ENCODE data around the gene ZNF750.

The ZNF750 gene

DNA sequence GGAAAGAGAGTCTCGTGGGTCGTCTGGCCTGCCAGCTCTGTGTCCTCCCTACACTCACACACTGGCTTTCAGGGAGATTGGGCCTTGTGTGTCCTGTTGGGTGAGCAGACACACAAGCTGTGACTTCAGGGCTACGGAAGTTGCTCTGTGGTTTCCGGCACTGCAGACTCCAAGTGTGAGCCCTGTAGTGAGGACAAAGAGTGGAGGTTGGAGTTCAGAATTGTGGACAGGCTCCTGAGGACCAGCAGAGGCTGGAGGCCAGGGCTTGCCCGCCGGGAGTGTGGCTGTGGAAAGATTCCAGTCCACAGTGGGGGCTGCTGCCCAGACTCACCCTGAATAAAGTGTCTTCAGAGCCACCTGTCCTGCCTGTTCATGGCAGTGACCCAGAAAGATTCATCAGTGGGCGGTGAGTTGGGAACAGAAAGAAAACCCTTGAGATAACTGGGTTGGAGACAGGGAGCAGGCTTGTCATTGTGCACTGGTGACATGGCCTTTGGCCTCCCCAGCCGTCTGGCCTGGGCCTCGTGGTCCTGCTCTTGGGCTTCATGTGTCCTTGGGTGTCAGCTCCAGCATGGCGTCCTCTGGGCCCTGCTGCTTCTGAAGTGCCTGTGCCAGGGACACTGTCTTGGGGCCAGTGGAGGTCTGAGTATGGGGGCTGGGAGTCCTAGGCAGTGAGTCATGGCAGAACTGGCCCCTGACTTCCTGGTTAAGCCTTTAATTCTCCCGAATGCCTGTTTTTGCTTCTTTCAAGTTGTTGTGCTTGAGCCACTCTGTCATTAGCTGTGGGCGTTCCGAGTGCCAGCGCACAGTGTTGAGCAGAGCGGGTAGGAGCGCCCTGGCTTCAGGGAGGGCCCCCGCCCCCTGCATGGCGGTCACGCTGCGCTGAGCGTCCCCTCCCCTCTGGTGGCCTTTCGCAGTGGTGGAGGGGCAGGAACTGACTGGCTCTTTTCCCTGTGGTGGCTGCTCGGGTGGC, 19.9 kb upstream of the ZNF750 start:
- TF ChIP-seq, protein P1, sequence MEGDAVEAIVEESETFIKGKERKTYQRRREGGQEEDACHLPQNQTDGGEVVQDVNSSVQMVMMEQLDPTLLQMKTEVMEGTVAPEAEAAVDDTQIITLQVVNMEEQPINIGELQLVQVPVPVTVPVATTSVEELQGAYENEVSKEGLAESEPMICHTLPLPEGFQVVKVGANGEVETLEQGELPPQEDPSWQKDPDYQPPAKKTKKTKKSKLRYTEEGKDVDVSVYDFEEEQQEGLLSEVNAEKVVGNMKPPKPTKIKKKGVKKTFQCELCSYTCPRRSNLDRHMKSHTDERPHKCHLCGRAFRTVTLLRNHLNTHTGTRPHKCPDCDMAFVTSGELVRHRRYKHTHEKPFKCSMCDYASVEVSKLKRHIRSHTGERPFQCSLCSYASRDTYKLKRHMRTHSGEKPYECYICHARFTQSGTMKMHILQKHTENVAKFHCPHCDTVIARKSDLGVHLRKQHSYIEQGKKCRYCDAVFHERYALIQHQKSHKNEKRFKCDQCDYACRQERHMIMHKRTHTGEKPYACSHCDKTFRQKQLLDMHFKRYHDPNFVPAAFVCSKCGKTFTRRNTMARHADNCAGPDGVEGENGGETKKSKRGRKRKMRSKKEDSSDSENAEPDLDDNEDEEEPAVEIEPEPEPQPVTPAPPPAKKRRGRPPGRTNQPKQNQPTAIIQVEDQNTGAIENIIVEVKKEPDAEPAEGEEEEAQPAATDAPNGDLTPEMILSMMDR (IDR thresholded peaks at IDR 0.05; ENCODE audit: control insufficient read depth, insufficient read depth, low read depth, low read length, missing control alignments): no peak
- DNase-seq (ENCODE audit: low read depth): no peak

GRCh38 chr17:82858376-82859126, 18.7 kb upstream of the ZNF750 start:
- H3K4me3 ChIP-seq (ENCODE audit: control insufficient read depth, low read depth, low read length): no peak overlapping the region
- DNase-seq (ENCODE audit: low read depth): no peak
- TF ChIP-seq, protein P1 (IDR thresholded peaks at IDR 0.05; ENCODE audit: control insufficient read depth, insufficient read depth, low read depth, low read length, missing control alignments): no peak

More for the DNA sequence above, 19.9 kb upstream of the ZNF750 start:
- no peak overlapping the region for H3K4me3 ChIP-seq (ENCODE audit: control insufficient read depth, low read depth, low read length)

DNA sequence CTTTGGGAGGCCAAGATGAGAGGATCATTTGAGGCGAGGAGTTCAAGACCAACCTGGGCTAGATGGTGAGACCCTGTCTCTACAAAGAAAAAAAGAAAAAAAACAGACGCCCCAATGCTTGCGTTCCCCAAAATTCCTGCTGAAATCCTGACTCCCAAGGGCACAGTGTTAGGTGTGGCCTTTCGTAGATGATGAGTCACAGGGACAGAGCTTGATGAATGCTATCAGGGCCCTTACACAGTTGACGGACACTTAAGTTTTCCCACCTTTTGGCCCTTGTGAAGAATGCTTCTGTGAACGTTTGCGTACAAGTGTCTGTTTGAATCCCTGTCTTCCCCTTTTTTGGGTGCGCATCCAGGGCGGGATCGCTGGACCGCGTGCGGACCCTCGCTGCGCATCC, 16.5 kb upstream of the ZNF750 start:
- DNase-seq (ENCODE audit: low read depth): no peak
- TF ChIP-seq, protein P1 (IDR thresholded peaks at IDR 0.05; ENCODE audit: control insufficient read depth, insufficient read depth, low read depth, low read length, missing control alignments): no peak
- H3K4me3 ChIP-seq (ENCODE audit: control insufficient read depth, low read depth, low read length): no peak overlapping the region

DNA sequence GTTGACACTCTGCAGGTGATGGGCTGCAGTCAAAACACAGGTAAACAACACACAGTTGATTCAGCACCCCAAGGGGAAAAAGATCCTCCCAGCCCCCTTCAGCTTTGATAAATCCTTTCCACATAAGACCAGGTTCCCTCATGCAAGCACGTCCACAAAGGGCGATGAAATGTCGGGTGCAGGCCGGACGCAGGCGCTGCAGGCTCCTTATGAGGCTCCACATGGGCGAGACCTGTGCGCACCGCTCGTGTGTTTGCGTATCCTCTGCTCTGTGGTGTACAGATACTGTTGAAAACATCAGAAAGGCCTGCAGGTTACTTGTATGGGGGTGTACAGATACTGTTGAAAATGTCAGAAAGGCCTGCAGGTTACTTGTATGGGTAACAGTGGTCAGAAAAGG, 14.4 kb upstream of the ZNF750 start:
- H3K4me3 ChIP-seq (ENCODE audit: control insufficient read depth, low read depth, low read length): no peak overlapping the region
- TF ChIP-seq, protein P1 (IDR thresholded peaks at IDR 0.05; ENCODE audit: control insufficient read depth, insufficient read depth, low read depth, low read length, missing control alignments): no peak
- DNase-seq (ENCODE audit: low read depth): no peak

DNA sequence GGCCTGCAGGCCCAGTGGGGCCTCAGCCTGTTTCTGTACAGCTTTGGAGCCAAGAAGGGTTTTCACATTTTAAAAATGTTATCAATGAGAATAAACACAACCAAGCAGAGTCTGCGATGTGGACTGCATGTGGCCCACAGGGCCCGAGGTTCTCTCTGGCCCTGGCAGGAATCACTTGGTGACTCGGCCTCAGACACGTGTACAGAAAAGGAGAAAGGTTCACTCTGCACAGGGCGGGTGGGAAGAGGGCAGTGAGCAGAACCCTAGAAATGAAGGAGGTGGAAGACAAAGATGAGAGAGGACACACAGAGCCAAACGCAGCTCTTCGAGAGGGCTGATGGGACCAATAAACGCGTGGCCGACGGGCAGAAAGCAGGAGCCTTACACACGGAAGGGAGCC, 11.6 kb upstream of the ZNF750 start:
- no peak overlapping the region for H3K4me3 ChIP-seq (ENCODE audit: control insufficient read depth, low read depth, low read length)
- DNase-seq (ENCODE audit: low read depth): no peak
- TF ChIP-seq, protein P1 (IDR thresholded peaks at IDR 0.05; ENCODE audit: control insufficient read depth, insufficient read depth, low read depth, low read length, missing control alignments): no peak

GRCh38 chr17:82849076-82849945, 9.5 kb upstream of the ZNF750 start:
- no peak for DNase-seq (ENCODE audit: low read depth)
- TF ChIP-seq, protein P1 (IDR thresholded peaks at IDR 0.05; ENCODE audit: control insufficient read depth, insufficient read depth, low read depth, low read length, missing control alignments): no peak
- no peak overlapping the region for H3K4me3 ChIP-seq (ENCODE audit: control insufficient read depth, low read depth, low read length)

Measured in AG09309 (cell line).